22Rv1 (cell line): Measurements from ENCODE around the gene KCMF1.

Experiments
- ZFX ChIP-seq: fragments of 450-650 bp; IDR thresholded peaks from 2 replicates; pipeline ENCODE4 v1.6.1; 2017; ENCODE audit warnings: antibody characterized with exemption, borderline replicate concordance
- TF ChIP-seq, protein P1 (sequence below): fragments of 450-650 bp; IDR thresholded peaks from 2 replicates; pipeline ENCODE4 v1.5.1; 2017; ENCODE audit warnings: mild to moderate bottlenecking

DNA sequence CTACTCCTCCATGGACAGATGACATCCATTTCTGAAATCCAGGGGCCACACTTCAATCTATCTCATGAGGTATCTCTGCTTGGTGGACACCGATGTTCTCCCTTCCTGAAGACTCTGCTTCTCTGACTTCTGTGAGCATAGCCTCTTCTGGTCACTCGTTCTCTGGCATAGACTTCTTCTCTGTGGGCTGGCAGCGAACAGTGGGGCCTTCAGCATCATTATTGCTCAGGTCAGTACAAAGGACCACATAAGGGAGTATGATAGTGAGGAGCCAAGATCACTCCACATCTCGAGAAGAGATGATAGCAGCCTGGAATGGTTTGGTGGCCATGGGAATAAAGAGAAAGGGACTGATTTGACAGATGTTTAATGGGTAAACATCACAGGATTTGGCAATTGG, 8.0 kb upstream of the KCMF1 start:
- TF ChIP-seq, protein P1, sequence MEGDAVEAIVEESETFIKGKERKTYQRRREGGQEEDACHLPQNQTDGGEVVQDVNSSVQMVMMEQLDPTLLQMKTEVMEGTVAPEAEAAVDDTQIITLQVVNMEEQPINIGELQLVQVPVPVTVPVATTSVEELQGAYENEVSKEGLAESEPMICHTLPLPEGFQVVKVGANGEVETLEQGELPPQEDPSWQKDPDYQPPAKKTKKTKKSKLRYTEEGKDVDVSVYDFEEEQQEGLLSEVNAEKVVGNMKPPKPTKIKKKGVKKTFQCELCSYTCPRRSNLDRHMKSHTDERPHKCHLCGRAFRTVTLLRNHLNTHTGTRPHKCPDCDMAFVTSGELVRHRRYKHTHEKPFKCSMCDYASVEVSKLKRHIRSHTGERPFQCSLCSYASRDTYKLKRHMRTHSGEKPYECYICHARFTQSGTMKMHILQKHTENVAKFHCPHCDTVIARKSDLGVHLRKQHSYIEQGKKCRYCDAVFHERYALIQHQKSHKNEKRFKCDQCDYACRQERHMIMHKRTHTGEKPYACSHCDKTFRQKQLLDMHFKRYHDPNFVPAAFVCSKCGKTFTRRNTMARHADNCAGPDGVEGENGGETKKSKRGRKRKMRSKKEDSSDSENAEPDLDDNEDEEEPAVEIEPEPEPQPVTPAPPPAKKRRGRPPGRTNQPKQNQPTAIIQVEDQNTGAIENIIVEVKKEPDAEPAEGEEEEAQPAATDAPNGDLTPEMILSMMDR, result no peak
- TF ChIP-seq ZFX, result no peak
